GM13976 (cell line): ENCODE results near the gene ACAA2.

ENCODE experiments used
- DNase-seq: peaks from one replicate; pipeline ENCODE4 v3.0.0; 2012; ENCODE audit warnings: low spot score
- in situ Hi-C: fragments of 300-500 bp; cut with MboI; formaldehyde crosslinking; loops from one replicate; pipeline ENCODE4 v1.12.0; 2022; ENCODE audit warnings: low sequenced_read_pairs, mixed read lengths, inconsistent platforms; ENCODE audit not compliant: unreplicated experiment
- TF ChIP-seq, protein P1 (sequence below): IDR thresholded peaks from 2 replicates; pipeline ENCODE4 v1.5.1; 2012; ENCODE audit warnings: borderline replicate concordance, mild to moderate bottlenecking; ENCODE audit not compliant: insufficient read depth; ENCODE audit errors: extremely low read depth, missing control alignments, control extremely low read depth

Gene ACAA2

GRCh38 chr18:49813319-49814146, at the start of gene ACAA2:
ACAA2 (minus strand) TSS chr18:49813533; CDS start chr18:49813484, 49 bp downstream.
- in situ Hi-C loops = no loop called here

GRCh38 chr18:49862656-49863385, 49.5 kb upstream of the ACAA2 start:
- in situ Hi-C loops = loop anchor here (25.0 kb wide), 1 partner anchor 1176 kb away; no protein-coding TSS in a partner anchor
- no peak for DNase-seq
- TF ChIP-seq, protein P1, sequence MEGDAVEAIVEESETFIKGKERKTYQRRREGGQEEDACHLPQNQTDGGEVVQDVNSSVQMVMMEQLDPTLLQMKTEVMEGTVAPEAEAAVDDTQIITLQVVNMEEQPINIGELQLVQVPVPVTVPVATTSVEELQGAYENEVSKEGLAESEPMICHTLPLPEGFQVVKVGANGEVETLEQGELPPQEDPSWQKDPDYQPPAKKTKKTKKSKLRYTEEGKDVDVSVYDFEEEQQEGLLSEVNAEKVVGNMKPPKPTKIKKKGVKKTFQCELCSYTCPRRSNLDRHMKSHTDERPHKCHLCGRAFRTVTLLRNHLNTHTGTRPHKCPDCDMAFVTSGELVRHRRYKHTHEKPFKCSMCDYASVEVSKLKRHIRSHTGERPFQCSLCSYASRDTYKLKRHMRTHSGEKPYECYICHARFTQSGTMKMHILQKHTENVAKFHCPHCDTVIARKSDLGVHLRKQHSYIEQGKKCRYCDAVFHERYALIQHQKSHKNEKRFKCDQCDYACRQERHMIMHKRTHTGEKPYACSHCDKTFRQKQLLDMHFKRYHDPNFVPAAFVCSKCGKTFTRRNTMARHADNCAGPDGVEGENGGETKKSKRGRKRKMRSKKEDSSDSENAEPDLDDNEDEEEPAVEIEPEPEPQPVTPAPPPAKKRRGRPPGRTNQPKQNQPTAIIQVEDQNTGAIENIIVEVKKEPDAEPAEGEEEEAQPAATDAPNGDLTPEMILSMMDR = no peak

More at GRCh38 chr18:49813319-49814146, at the start of gene ACAA2:
- TF ChIP-seq, protein P1 = no peak
- peak; percentile 88 for DNase-seq

DNA sequence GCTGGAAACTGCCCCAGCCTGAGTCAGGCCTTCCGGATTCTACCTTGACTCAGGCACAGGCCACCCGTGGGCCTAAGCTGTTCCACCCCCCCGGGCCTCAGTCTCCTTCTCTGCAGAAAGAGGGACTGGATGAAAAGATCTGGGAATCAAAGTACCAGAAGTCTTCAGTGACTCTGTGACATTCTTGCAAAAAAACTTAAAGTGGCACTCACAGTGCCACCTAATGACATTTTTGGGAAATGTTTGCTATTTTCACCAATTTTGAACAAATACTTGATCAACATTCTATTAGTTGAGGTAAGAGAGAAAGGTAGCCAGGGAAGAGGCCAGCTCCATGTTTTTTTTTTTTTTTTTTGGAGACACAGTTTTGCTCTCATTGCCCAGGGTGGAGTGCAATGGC, 48.3 kb upstream of the ACAA2 start:
- in situ Hi-C loops = loop anchor here (25.0 kb wide), 1 partner anchor 1174 kb away; no protein-coding TSS in a partner anchor

GRCh38 chr18:49859725-49860124, 46.4 kb upstream of the ACAA2 start:
- in situ Hi-C loops = loop anchor here (10.0 to 25.0 kb wide), 2 partner anchors 345 to 1172 kb away; no protein-coding TSS in a partner anchor
- no peak for DNase-seq
- TF ChIP-seq, protein P1 = no peak

More for the DNA sequence above, 48.3 kb upstream of the ACAA2 start:
- TF ChIP-seq, protein P1 = peak; percentile 30
- DNase-seq = peak; percentile 37

DNA sequence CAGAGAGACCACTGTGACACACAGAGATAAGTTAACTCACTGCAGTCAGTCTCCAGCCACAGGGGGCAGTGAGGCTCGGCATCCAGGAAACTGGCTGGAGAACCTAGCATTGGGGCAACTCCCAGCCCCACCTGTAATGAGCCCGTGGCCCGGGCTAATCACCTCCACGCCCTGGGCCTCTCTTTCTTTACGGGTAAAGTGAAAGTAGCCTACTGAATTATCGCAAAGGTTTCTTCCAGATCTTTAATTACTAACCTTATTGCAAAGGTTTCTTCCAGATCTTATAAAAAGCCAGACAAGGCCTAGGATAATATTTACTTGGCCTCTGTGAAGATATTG, 45.7 kb upstream of the ACAA2 start:
- in situ Hi-C loops = loop anchor here (10.0 to 25.0 kb wide), 2 partner anchors 344 to 1172 kb away; no protein-coding TSS in a partner anchor
- TF ChIP-seq, protein P1 = no peak
- DNase-seq = peak; percentile 20

DNA sequence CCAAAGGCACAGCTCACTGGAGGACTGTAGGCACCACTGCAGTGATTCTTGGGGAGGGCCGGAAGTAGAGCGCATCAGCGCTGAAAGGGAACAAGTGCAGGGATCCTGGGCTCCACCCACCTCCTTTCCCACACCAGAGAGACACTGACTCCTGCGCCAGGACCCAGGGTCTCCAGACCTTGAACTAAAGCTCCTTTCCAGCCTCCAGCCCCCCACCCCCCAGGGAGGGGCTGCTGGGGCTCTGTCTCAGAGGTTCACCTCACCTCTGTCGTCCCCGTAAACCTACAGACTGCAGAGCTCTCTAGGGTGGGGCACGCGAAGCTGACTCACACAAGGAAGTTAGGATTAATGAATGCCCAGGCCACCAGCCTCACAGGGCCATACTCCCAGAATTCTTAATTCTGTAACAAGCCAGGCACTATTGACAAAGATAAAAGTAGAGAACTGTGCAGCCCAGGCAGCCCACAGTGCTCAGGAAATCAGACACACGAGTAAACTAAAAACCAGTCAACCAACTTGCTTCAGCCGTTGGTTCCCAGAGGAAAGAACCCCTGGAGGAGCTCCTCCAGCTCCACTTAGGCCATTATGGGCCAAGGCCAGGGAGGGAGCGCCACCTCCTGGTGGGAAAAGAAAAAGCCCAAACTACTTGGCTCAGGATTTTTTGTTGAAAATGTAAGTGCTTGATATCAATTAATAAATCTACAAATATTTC, 45.1 kb upstream of the ACAA2 start:
- in situ Hi-C loops = loop anchor here (10.0 to 25.0 kb wide), 2 partner anchors 344 to 1171 kb away; no protein-coding TSS in a partner anchor
- DNase-seq = peak; percentile 73
- TF ChIP-seq, protein P1 = peak; percentile 81
